ENCODE results near the gene LSM2. TPM values are rescaled to one million over a fixed set of nuclear protein-coding genes. Genes with fewer than 3 reads are reported as not detected.

Gene LSM2
- polyA plus RNA-seq, 1 donor (not counting 4 experiments of a cell fraction or from before 2014, with no cell fraction given) = 46.5 TPM

GRCh38 chr6:31779908-31780307, 26.9 kb downstream of the LSM2 start:
- FAIRE-seq (no peak), DNase-seq (ENCODE audit: low read depth, low spot score) (no peak)
- Histone ChIP-seq H3K4me3 (ENCODE audit: control insufficient read depth in 2 of 3, extremely low read depth in 1 of 3, insufficient read depth in 2 of 3, low read depth in 1 of 3, low read length in 3 of 3) (no peak overlapping the region), H3K79me2 (ENCODE audit: control insufficient read depth, insufficient read depth, low read length) (no peaks in the 10 kb centered on the region), H4K20me1 (ENCODE audit: control insufficient read depth, extremely low read depth, insufficient read depth, low read length) (no peaks in the 10 kb centered on the region), H3K9me3 (ENCODE audit: control insufficient read depth, low read depth, low read length) (no peaks in the 10 kb centered on the region), H3K27ac (ENCODE audit: control insufficient read depth, insufficient read depth, low read length) (no peak overlapping the region), H3K9me1 (ENCODE audit: control insufficient read depth, extremely low read depth, insufficient read depth, low read length) (no peaks in the 10 kb centered on the region), H3K4me2 (ENCODE audit: control insufficient read depth, extremely low read depth, insufficient read depth, low read depth, low read length) (no peak overlapping the region), H3K36me3 (ENCODE audit: control insufficient read depth in 2 of 2, extremely low read depth in 1 of 2, insufficient read depth in 2 of 2, low read length in 2 of 2) (peaks cover 24 to 49% of the 10 kb centered on the region in 2 experiments), H3K4me1 (ENCODE audit: control insufficient read depth, extremely low read depth, insufficient read depth, low read length) (peaks cover 22% of the 10 kb centered on the region), H3K27me3 (ENCODE audit: control insufficient read depth, extremely low read depth, insufficient read depth, low read length) (no peaks in the 10 kb centered on the region), H2AFZ (ENCODE audit: control insufficient read depth, low read length) (no peak overlapping the region), H3K9ac (ENCODE audit: control insufficient read depth, extremely low read depth, insufficient read depth, low read length) (no peak overlapping the region)
- dilution Hi-C loops (cut with MboI; ENCODE audit: extremely low pct_ligation_motif_present, low sequenced_read_pairs) = no loop called here
- TF ChIP-seq EZH2 (IDR thresholded peaks at IDR 0.05; ENCODE audit: low read length) = no peak
- TF ChIP-seq CTCF (optimal IDR thresholded peaks at IDR 0.05 in 1 of 3, IDR thresholded peaks at IDR 0.05 in 1 of 3, conservative IDR thresholded peaks at IDR 0.05 in 1 of 3; ENCODE audit: extremely low read depth in 1 of 3, insufficient read depth in 2 of 3, low read length in 3 of 3) = no peak

GRCh38 chr6:31778999-31779885, 27.5 kb downstream of the LSM2 start:
- H3K4me2 ChIP-seq (ENCODE audit: control insufficient read depth, extremely low read depth, insufficient read depth, low read depth, low read length) = no peak overlapping the region
- H3K9ac ChIP-seq (ENCODE audit: control insufficient read depth, extremely low read depth, insufficient read depth, low read length) = no peak overlapping the region
- DNase-seq (ENCODE audit: low read depth, low spot score) (no peak), FAIRE-seq (no peak)
- H3K9me1 ChIP-seq (ENCODE audit: control insufficient read depth, extremely low read depth, insufficient read depth, low read length) = no peaks in the 10 kb centered on the region
- TF ChIP-seq EZH2 (IDR thresholded peaks at IDR 0.05; ENCODE audit: low read length) = no peak
- no peak for TF ChIP-seq CTCF (optimal IDR thresholded peaks at IDR 0.05 in 1 of 3, IDR thresholded peaks at IDR 0.05 in 1 of 3, conservative IDR thresholded peaks at IDR 0.05 in 1 of 3; ENCODE audit: extremely low read depth in 1 of 3, insufficient read depth in 2 of 3, low read length in 3 of 3)
- no peak overlapping the region for H3K4me3 ChIP-seq (ENCODE audit: control insufficient read depth in 2 of 3, extremely low read depth in 1 of 3, insufficient read depth in 2 of 3, low read depth in 1 of 3, low read length in 3 of 3)
- H3K9me3 ChIP-seq (ENCODE audit: control insufficient read depth, low read depth, low read length) = no peaks in the 10 kb centered on the region
- no peak overlapping the region for H3K27ac ChIP-seq (ENCODE audit: control insufficient read depth, insufficient read depth, low read length)
- H4K20me1 ChIP-seq (ENCODE audit: control insufficient read depth, extremely low read depth, insufficient read depth, low read length) = no peaks in the 10 kb centered on the region
- no peaks in the 10 kb centered on the region for H3K27me3 ChIP-seq (ENCODE audit: control insufficient read depth, extremely low read depth, insufficient read depth, low read length)
- H3K4me1 ChIP-seq (ENCODE audit: control insufficient read depth, extremely low read depth, insufficient read depth, low read length) = peaks cover 22% of the 10 kb centered on the region
- H3K36me3 ChIP-seq (ENCODE audit: control insufficient read depth in 2 of 2, extremely low read depth in 1 of 2, insufficient read depth in 2 of 2, low read length in 2 of 2) = peaks cover 19 to 43% of the 10 kb centered on the region in 2 experiments
- no peaks in the 10 kb centered on the region for H3K79me2 ChIP-seq (ENCODE audit: control insufficient read depth, insufficient read depth, low read length)
- dilution Hi-C loops (cut with MboI; ENCODE audit: extremely low pct_ligation_motif_present, low sequenced_read_pairs) = no loop called here
- H2AFZ ChIP-seq (ENCODE audit: control insufficient read depth, low read length) = no peak overlapping the region
